ENCODE measurements around the gene HSD3B2. TPM values are rescaled to one million over a fixed set of nuclear protein-coding genes. Genes with fewer than 3 reads are reported as not detected.

Gene HSD3B2
- 1 to 10 TPM in 2 of 4 donors, under 1 TPM in 1, not detected in 1; 0.07 to 2.8 (median 1.6) TPM for polyA plus RNA-seq
- long read RNA-seq, donor 1 = 0 reads
- long read RNA-seq, donor 2, partial matches to known transcripts = 0 of 1 reads
- long read RNA-seq, donor 2, other reads (novel, unspliced or antisense) = 0 of 1 reads
- long read RNA-seq, donor 3, partial matches to known transcripts = 0 of 1 reads
- long read RNA-seq, donor 3, other reads (novel, unspliced or antisense) = 0 of 1 reads
- long read RNA-seq, donor 4 = 0 reads
- long read RNA-seq, donor 5 = 0 reads
- long read RNA-seq, donor 6 = 0 reads
- long read RNA-seq, donor 7 = 0 reads
- long read RNA-seq, donor 8 = 0 reads
- long read RNA-seq, donor 9 = 0 reads
- long read RNA-seq, donor 10 = 0 reads

- Histone ChIP-seq H3K4me3 (ENCODE audit: low read depth in 1 of 3, low read length in 3 of 3) (no peak within 1 kb of the TSS), H3K27ac (ENCODE audit: low read depth in 1 of 3, low read length in 2 of 3) (no peak within 1 kb of the TSS), H3K4me1 (ENCODE audit: control insufficient read depth in 3 of 3, insufficient read depth in 2 of 3, low read depth in 1 of 3, low read length in 2 of 3) (peaks cover 0 to 7% (median 0%) of the 10 kb centered on the region in 3 donors), H3K9me3 (ENCODE audit: control insufficient read depth in 2 of 2, insufficient read depth in 1 of 2, low read depth in 1 of 2, low read length in 1 of 2) (no peaks in the 10 kb centered on the region), H3K27me3 (ENCODE audit: control insufficient read depth in 3 of 3, insufficient read depth in 3 of 3, low read length in 3 of 3) (no peaks in the 10 kb centered on the region), H3K36me3 (ENCODE audit: control insufficient read depth in 3 of 3, insufficient read depth in 2 of 3, low read depth in 1 of 3, low read length in 3 of 3) (no peaks in the 10 kb centered on the region)
- FAIRE-seq = no peak
- no peak for DNase-seq
- WGBS, 3 donors = 86 to 95% (median 89%) methylated on average over 2 of the region's 2 CpGs
These were observed at the start of gene HSD3B2 for GRCh38 chr1:119414950-119415349. TSS of gene HSD3B2 (plus strand) at chr1:119415150. CDS start at chr1:119415420, 270 bp downstream.

- DNase-seq (no peak), FAIRE-seq (no peak)
- 76 to 90% (median 87%) methylated on average over 3 of the region's 3 CpGs for WGBS, 3 donors
- Histone ChIP-seq H3K27me3 (ENCODE audit: control insufficient read depth in 3 of 3, insufficient read depth in 3 of 3, low read length in 3 of 3) (peaks cover 0 to 3% (median 0%) of the 10 kb centered on the region in 3 donors), H3K9me3 (ENCODE audit: control insufficient read depth in 2 of 2, insufficient read depth in 1 of 2, low read depth in 1 of 2, low read length in 1 of 2) (no peaks in the 10 kb centered on the region), H3K27ac (ENCODE audit: low read depth in 1 of 3, low read length in 2 of 3) (no peak overlapping the region), H3K4me1 (ENCODE audit: control insufficient read depth in 3 of 3, insufficient read depth in 2 of 3, low read depth in 1 of 3, low read length in 2 of 3) (peaks cover 0 to 2% (median 0%) of the 10 kb centered on the region in 3 donors), H3K36me3 (ENCODE audit: control insufficient read depth in 3 of 3, insufficient read depth in 2 of 3, low read depth in 1 of 3, low read length in 3 of 3) (no peaks in the 10 kb centered on the region), H3K4me3 (ENCODE audit: low read depth in 1 of 3, low read length in 3 of 3) (no peak overlapping the region)
These were observed 48.5 kb upstream of the HSD3B2 start for GRCh38 chr1:119366424-119366823.

GRCh38 chr1:119367432-119368124, 47.4 kb upstream of the HSD3B2 start:
- Histone ChIP-seq H3K9me3 (ENCODE audit: control insufficient read depth in 2 of 2, insufficient read depth in 1 of 2, low read depth in 1 of 2, low read length in 1 of 2) (no peaks in the 10 kb centered on the region), H3K27ac (ENCODE audit: low read depth in 1 of 3, low read length in 2 of 3) (no peak overlapping the region), H3K36me3 (ENCODE audit: control insufficient read depth in 3 of 3, insufficient read depth in 2 of 3, low read depth in 1 of 3, low read length in 3 of 3) (no peaks in the 10 kb centered on the region), H3K27me3 (ENCODE audit: control insufficient read depth in 3 of 3, insufficient read depth in 3 of 3, low read length in 3 of 3) (peaks cover 0 to 3% (median 0%) of the 10 kb centered on the region in 3 donors), H3K4me1 (ENCODE audit: control insufficient read depth in 3 of 3, insufficient read depth in 2 of 3, low read depth in 1 of 3, low read length in 2 of 3) (peaks cover 0 to 2% (median 0%) of the 10 kb centered on the region in 3 donors), H3K4me3 (ENCODE audit: low read depth in 1 of 3, low read length in 3 of 3) (no peak overlapping the region)
- no peak for FAIRE-seq
- DNase-seq = peak; percentile 16 to 36
- 63 to 75% (median 71%) methylated on average over 13 of the region's 13 CpGs for WGBS, 3 donors

GRCh38 chr1:119368554-119368953, 46.4 kb upstream of the HSD3B2 start, which contains the start of gene HAO2:
TSS of gene HAO2 (plus strand) at chr1:119368785. CDS start at chr1:119381086, 12,301 bp downstream.
- FAIRE-seq (no peak), DNase-seq (peak in 1 of 2 donors; percentile 18)
- Histone ChIP-seq H3K4me1 (ENCODE audit: control insufficient read depth in 3 of 3, insufficient read depth in 2 of 3, low read depth in 1 of 3, low read length in 2 of 3) (peaks cover 0 to 11% (median 0%) of the 10 kb centered on the region in 3 donors), H3K9me3 (ENCODE audit: control insufficient read depth in 2 of 2, insufficient read depth in 1 of 2, low read depth in 1 of 2, low read length in 1 of 2) (no peaks in the 10 kb centered on the region), H3K27ac (ENCODE audit: low read depth in 1 of 3, low read length in 2 of 3) (no peak within 1 kb of the TSS), H3K36me3 (ENCODE audit: control insufficient read depth in 3 of 3, insufficient read depth in 2 of 3, low read depth in 1 of 3, low read length in 3 of 3) (no peaks in the 10 kb centered on the region), H3K27me3 (ENCODE audit: control insufficient read depth in 3 of 3, insufficient read depth in 3 of 3, low read length in 3 of 3) (no peaks in the 10 kb centered on the region), H3K4me3 (ENCODE audit: low read depth in 1 of 3, low read length in 3 of 3) (no peak within 1 kb of the TSS)
- WGBS, 3 donors = 84 to 89% (median 87%) methylated on average over 2 of the region's 2 CpGs

- WGBS, 3 donors = 70 to 93% (median 91%) methylated on average over 2 of the region's 2 CpGs
- H3K27me3 ChIP-seq (ENCODE audit: control insufficient read depth in 3 of 3, insufficient read depth in 3 of 3, low read length in 3 of 3) = no peaks in the 10 kb centered on the region
- peaks cover 0 to 3% of the 10 kb centered on the region in 2 donors for H3K9me3 ChIP-seq (ENCODE audit: control insufficient read depth in 2 of 2, insufficient read depth in 1 of 2, low read depth in 1 of 2, low read length in 1 of 2)
- H3K36me3 ChIP-seq (ENCODE audit: control insufficient read depth in 3 of 3, insufficient read depth in 2 of 3, low read depth in 1 of 3, low read length in 3 of 3) = no peaks in the 10 kb centered on the region
- FAIRE-seq (no peak), DNase-seq (no peak)
- peaks cover 0 to 21% (median 4%) of the 10 kb centered on the region in 3 donors for H3K4me1 ChIP-seq (ENCODE audit: control insufficient read depth in 3 of 3, insufficient read depth in 2 of 3, low read depth in 1 of 3, low read length in 2 of 3)
- H3K4me3 ChIP-seq (ENCODE audit: low read depth in 1 of 3, low read length in 3 of 3) = no peak overlapping the region
- H3K27ac ChIP-seq (ENCODE audit: low read depth in 1 of 3, low read length in 2 of 3) = no peak overlapping the region
These were observed 44.2 kb upstream of the HSD3B2 start for GRCh38 chr1:119370748-119371147.

- no peak overlapping the region for H3K27ac ChIP-seq (ENCODE audit: low read depth in 1 of 3, low read length in 2 of 3)
- no peak overlapping the region for H3K4me3 ChIP-seq (ENCODE audit: low read depth in 1 of 3, low read length in 3 of 3)
- DNase-seq (no peak), FAIRE-seq (no peak)
- H3K36me3 ChIP-seq (ENCODE audit: control insufficient read depth in 3 of 3, insufficient read depth in 2 of 3, low read depth in 1 of 3, low read length in 3 of 3) = no peaks in the 10 kb centered on the region
- H3K27me3 ChIP-seq (ENCODE audit: control insufficient read depth in 3 of 3, insufficient read depth in 3 of 3, low read length in 3 of 3) = no peaks in the 10 kb centered on the region
- H3K9me3 ChIP-seq (ENCODE audit: control insufficient read depth in 2 of 2, insufficient read depth in 1 of 2, low read depth in 1 of 2, low read length in 1 of 2) = peaks cover 0 to 3% of the 10 kb centered on the region in 2 donors
- peaks cover 0 to 21% (median 4%) of the 10 kb centered on the region in 3 donors for H3K4me1 ChIP-seq (ENCODE audit: control insufficient read depth in 3 of 3, insufficient read depth in 2 of 3, low read depth in 1 of 3, low read length in 2 of 3)
- 35 to 46% (median 37%) methylated on average over 2 of the region's 2 CpGs for WGBS, 3 donors
These were observed 43.1 kb upstream of the HSD3B2 start for GRCh38 chr1:119371815-119372214.

- Histone ChIP-seq H3K27ac (ENCODE audit: low read depth in 1 of 3, low read length in 2 of 3) (no peak overlapping the region), H3K4me1 (ENCODE audit: control insufficient read depth in 3 of 3, insufficient read depth in 2 of 3, low read depth in 1 of 3, low read length in 2 of 3) (peaks cover 0 to 21% (median 4%) of the 10 kb centered on the region in 3 donors), H3K36me3 (ENCODE audit: control insufficient read depth in 3 of 3, insufficient read depth in 2 of 3, low read depth in 1 of 3, low read length in 3 of 3) (no peaks in the 10 kb centered on the region), H3K4me3 (ENCODE audit: low read depth in 1 of 3, low read length in 3 of 3) (no peak overlapping the region), H3K9me3 (ENCODE audit: control insufficient read depth in 2 of 2, insufficient read depth in 1 of 2, low read depth in 1 of 2, low read length in 1 of 2) (peaks cover 0 to 3% of the 10 kb centered on the region in 2 donors), H3K27me3 (ENCODE audit: control insufficient read depth in 3 of 3, insufficient read depth in 3 of 3, low read length in 3 of 3) (no peaks in the 10 kb centered on the region)
- DNase-seq (peak; percentile 59 to 82), FAIRE-seq (no peak)
- 28 to 30% (median 28%) methylated on average over 6 of the region's 6 CpGs for WGBS, 3 donors
These were observed 42.4 kb upstream of the HSD3B2 start for GRCh38 chr1:119372503-119373086.

GRCh38 chr1:119373465-119373864, 41.5 kb upstream of the HSD3B2 start:
- H3K36me3 ChIP-seq (ENCODE audit: control insufficient read depth in 3 of 3, insufficient read depth in 2 of 3, low read depth in 1 of 3, low read length in 3 of 3) = no peaks in the 10 kb centered on the region
- no peak overlapping the region for H3K4me3 ChIP-seq (ENCODE audit: low read depth in 1 of 3, low read length in 3 of 3)
- DNase-seq (no peak), FAIRE-seq (no peak)
- no peak overlapping the region for H3K27ac ChIP-seq (ENCODE audit: low read depth in 1 of 3, low read length in 2 of 3)
- peaks cover 0 to 3% of the 10 kb centered on the region in 2 donors for H3K9me3 ChIP-seq (ENCODE audit: control insufficient read depth in 2 of 2, insufficient read depth in 1 of 2, low read depth in 1 of 2, low read length in 1 of 2)
- WGBS, 3 donors = 37 to 48% (median 43%) methylated on average over 2 of the region's 2 CpGs
- H3K27me3 ChIP-seq (ENCODE audit: control insufficient read depth in 3 of 3, insufficient read depth in 3 of 3, low read length in 3 of 3) = no peaks in the 10 kb centered on the region
- peaks cover 0 to 21% (median 4%) of the 10 kb centered on the region in 3 donors for H3K4me1 ChIP-seq (ENCODE audit: control insufficient read depth in 3 of 3, insufficient read depth in 2 of 3, low read depth in 1 of 3, low read length in 2 of 3)

Measured in small intestine (tissue), 16 donors.